IMR-90 (cell line): ENCODE results near the gene TIE1. TPM values are rescaled to one million over a fixed set of nuclear protein-coding genes. Genes with fewer than 3 reads are reported as not detected.

ENCODE experiments used
- ATAC-seq: fragments of 200-7000 bp; cut with Tn5 transposase; 2 replicates; pipeline ENCODE4 v1.9.1; 2020; ENCODE audit warnings: low read depth, mild to moderate bottlenecking, moderate library complexity
- BruUV-seq: library from RNA; stranded (reverse); fragments of 400-500 nt; replicated peaks from 2 replicates; lab custom pipeline; 2021; lab: Mats Ljungman, UMichigan
- CTCF ChIA-PET: fragments of 300-600 bp; formaldehyde crosslinking; extraction: SDS; loops from one replicate; lab custom pipeline; 2021; ENCODE audit warnings: antibody characterized with exemption; lab: Yijun Ruan, JAX
- POLR2A ChIA-PET: fragments of 300-600 bp; sonication (Branson Sonifier 250); formaldehyde crosslinking; loops from one replicate; lab custom pipeline; 2022; ENCODE audit warnings: antibody characterized with exemption; ENCODE audit not compliant: unreplicated experiment; lab: Charles Lee
- DNase-seq: peaks from one replicate; pipeline ENCODE4 v3.0.0; 2013
- H2AFZ ChIP-seq: replicated peaks from 2 replicates; pipeline ENCODE3; 2013; ENCODE audit warnings: low read length, mild to moderate bottlenecking; ENCODE audit not compliant: poor library complexity
- H2AK5ac ChIP-seq: 2 replicates; pipeline ENCODE4 v1.6.1; 2013; ENCODE audit warnings: low read depth, low read length, inconsistent platforms
- H2AK9ac ChIP-seq: replicated peaks from 2 replicates; pipeline ENCODE3; 2013; ENCODE audit warnings: mild to moderate bottlenecking, low read depth, low read length, moderate library complexity; ENCODE audit not compliant: poor library complexity
- H2BK120ac ChIP-seq: 2 replicates; pipeline ENCODE4 v1.6.1; 2013; ENCODE audit warnings: low read depth, low read length, inconsistent platforms
- H2BK15ac ChIP-seq: 3 replicates; pipeline ENCODE4 v1.6.1; 2013; ENCODE audit warnings: low read depth, low read length, inconsistent platforms
- H2BK20ac ChIP-seq: 2 replicates; pipeline ENCODE4 v1.6.1; 2013; ENCODE audit warnings: low read depth, mild to moderate bottlenecking, inconsistent platforms, low read length, moderate library complexity
- H2BK5ac ChIP-seq: 2 replicates; pipeline ENCODE4 v1.6.1; 2013; ENCODE audit warnings: mild to moderate bottlenecking, low read depth, low read length, inconsistent platforms; ENCODE audit not compliant: poor library complexity, severe bottlenecking
- H3K14ac ChIP-seq: replicated peaks from 2 replicates; pipeline ENCODE4 v1.6.1; 2013; ENCODE audit warnings: low read depth, low read length, inconsistent platforms
- H3K18ac ChIP-seq: 2 replicates; pipeline ENCODE4 v1.6.1; 2013; ENCODE audit warnings: low read depth, low read length, control low read depth
- H3K23ac ChIP-seq: 2 replicates; pipeline ENCODE4 v1.6.1; 2013; ENCODE audit warnings: low read depth, low read length, inconsistent platforms
- H3K27ac ChIP-seq: 2 replicates; pipeline ENCODE4 v1.5.1; 2013; ENCODE audit warnings: mild to moderate bottlenecking, control low read depth, low read length; ENCODE audit not compliant: insufficient read depth
- H3K27me3 ChIP-seq: 2 replicates; pipeline ENCODE4 v1.6.1; 2013; ENCODE audit warnings: low read length; ENCODE audit not compliant: control insufficient read depth, insufficient read depth
- H3K36me3 ChIP-seq: 2 replicates; pipeline ENCODE4 v1.6.1; 2013; ENCODE audit warnings: low read length, mixed read lengths; ENCODE audit not compliant: control insufficient read depth, insufficient read depth
- H3K4ac ChIP-seq: 2 replicates; pipeline ENCODE4 v1.6.1; 2013; ENCODE audit warnings: low read depth, low read length, inconsistent platforms
- H3K4me1 ChIP-seq: 2 replicates; pipeline ENCODE4 v1.6.1; 2013; ENCODE audit warnings: low read length, mixed read lengths; ENCODE audit not compliant: control insufficient read depth, insufficient read depth
- H3K4me2 ChIP-seq: 2 replicates; pipeline ENCODE4 v1.6.1; 2013; ENCODE audit warnings: low read depth, mild to moderate bottlenecking, control low read depth, low read length, moderate library complexity
- H3K4me3 ChIP-seq: 2 replicates; pipeline ENCODE4 v1.5.1; 2013; ENCODE audit warnings: low read depth, mild to moderate bottlenecking, control low read depth, low read length, moderate library complexity; ENCODE audit not compliant: insufficient read depth
- H3K56ac ChIP-seq: 2 replicates; pipeline ENCODE4 v1.6.1; 2013; ENCODE audit warnings: low read length, inconsistent platforms; ENCODE audit not compliant: insufficient read depth; ENCODE audit errors: extremely low read depth
- H3K79me1 ChIP-seq, 2 experiments: 2 replicates each; pipeline ENCODE4 v1.6.1; 2013; ENCODE audit warnings: low read length in 2 of 2, inconsistent platforms in 1 of 2, low read depth in 1 of 2
- H3K9ac ChIP-seq: 2 replicates; pipeline ENCODE4 v1.6.1; 2013; ENCODE audit warnings: low read depth, low read length, control low read depth
- H3K9me1 ChIP-seq: 2 replicates; pipeline ENCODE4 v1.6.1; 2013; ENCODE audit warnings: low read length, inconsistent platforms; ENCODE audit not compliant: insufficient read depth
- H3K9me3 ChIP-seq: 2 replicates; pipeline ENCODE4 v1.6.1; 2013; ENCODE audit warnings: low read length; ENCODE audit not compliant: control insufficient read depth, insufficient read depth
- H4K20me1 ChIP-seq: 2 replicates; pipeline ENCODE4 v1.6.1; 2013; ENCODE audit warnings: low read length, inconsistent platforms; ENCODE audit not compliant: insufficient read depth
- H4K5ac ChIP-seq: 2 replicates; pipeline ENCODE4 v1.6.1; 2013; ENCODE audit warnings: mild to moderate bottlenecking, low read depth, low read length, control low read depth
- H4K8ac ChIP-seq, 2 experiments: 2 replicates each; pipeline ENCODE4 v1.6.1; 2013; ENCODE audit warnings: low read depth in 2 of 2, low read length in 2 of 2, control low read depth in 1 of 2, inconsistent platforms in 1 of 2
- H4K91ac ChIP-seq: 2 replicates; pipeline ENCODE4 v1.6.1; 2013; ENCODE audit warnings: low read depth, low read length, inconsistent platforms; ENCODE audit not compliant: insufficient read depth
- CEBPB ChIP-seq: IDR thresholded peaks from 2 replicates; pipeline ENCODE4 v1.6.1; 2012; ENCODE audit warnings: low read depth, low read length, improper control_type of control experiment
- CHD1 ChIP-seq: IDR thresholded peaks from 2 replicates; pipeline ENCODE4 v1.6.1; 2012; ENCODE audit warnings: low read depth, low read length, improper control_type of control experiment
- CTCF ChIP-seq: conservative IDR thresholded peaks from 2 replicates; pipeline ENCODE4 v1.5.1; 2012; ENCODE audit warnings: mild to moderate bottlenecking, low read depth, low read length, improper control_type of control experiment
- MAFK ChIP-seq: IDR thresholded peaks from 2 replicates; pipeline ENCODE4 v1.6.1; 2012; ENCODE audit warnings: low read depth, low read length, improper control_type of control experiment
- MAZ ChIP-seq: IDR thresholded peaks from 2 replicates; pipeline ENCODE4 v1.6.1; 2012; ENCODE audit warnings: low read depth, mild to moderate bottlenecking, low read length, improper control_type of control experiment, moderate library complexity, borderline replicate concordance
- NFE2L2 ChIP-seq: fragments of 150-350 bp; IDR thresholded peaks from 2 replicates; pipeline ENCODE4 v1.6.1; 2016; ENCODE audit warnings: low read depth, mild to moderate bottlenecking, low read length
- RCOR1 ChIP-seq: IDR thresholded peaks from 2 replicates; pipeline ENCODE4 v1.6.1; 2012; ENCODE audit warnings: mild to moderate bottlenecking, low read length, improper control_type of control experiment; ENCODE audit not compliant: insufficient replicate concordance
- RFX5 ChIP-seq: IDR thresholded peaks from 2 replicates; pipeline ENCODE4 v1.8.0; 2012; ENCODE audit warnings: low read depth, mild to moderate bottlenecking, low read length, moderate library complexity
- WGBS, 2 experiments: methylation state at CpG; one replicate each; pipeline versions ENCODE4 v1.1.5 to v1.1.7; 2013; ENCODE audit warnings: missing lambda C conversion rate in 2 of 2; ENCODE audit not compliant: insufficient read length in 1 of 2; ENCODE audit errors: extremely low coverage in 2 of 2; 5-methylcytosine and 5-hydroxymethylcytosine counted together
- dilution Hi-C: fragments of 300-500 bp; cut with HindIII; formaldehyde crosslinking; loops from one replicate; pipeline ENCODE4 v1.14.3; 2018; ENCODE audit warnings: low sequenced_read_pairs; ENCODE audit not compliant: unreplicated experiment
- in situ Hi-C: fragments of 300-500 bp; cut with MboI; formaldehyde crosslinking; loops from 3 replicates; pipeline ENCODE4 v1.14.3; 2019; ENCODE audit warnings: low sequenced_read_pairs, inconsistent platforms, mixed read lengths
- intact Hi-C: fragments of 100-400 bp; cut with micrococcal nuclease; formaldehyde crosslinking; loops from 2 replicates; pipeline ENCODE4 v1.10.0; 2022
- polyA plus RNA-seq, 3 experiments: library from polyadenylated mRNA; depleted of rRNA; stranded (reverse); fragments of >200 nt; gene quantifications; 2 replicates each; pipeline ENCODE4 v1.2.3, GENCODE V29; 2012; ENCODE audit warnings: low replicate concordance in 1 of 3
- total RNA-seq: library from RNA; depleted of rRNA; stranded (reverse); fragments of >200 nt; gene quantifications from 2 replicates; pipeline ENCODE4 v1.2.3, GENCODE V29; 2012
- TF ChIP-seq, protein P1 (sequence below): fragments of 150-350 bp; IDR thresholded peaks from 2 replicates; pipeline ENCODE4 v1.6.1; 2016; ENCODE audit warnings: low read depth, mild to moderate bottlenecking, low read length, moderate library complexity, borderline replicate concordance

The TIE1 gene
- total and polyA plus RNA-seq, 2 of the 4 experiments (the other 2 are of a cell fraction), result 2.3 to 7.5 TPM

- Histone ChIP-seq H4K5ac (no peak overlapping the region), H2BK5ac (no peak overlapping the region), H3K9me3 (no peaks in the 10 kb centered on the region), H3K79me1 (no peaks in the 10 kb centered on the region), H3K4ac (no peak overlapping the region), H3K56ac (no peak overlapping the region), H3K14ac (no peak overlapping the region), H2BK15ac (no peak overlapping the region), H3K4me2 (no peak overlapping the region), H4K91ac (no peak overlapping the region), H3K4me1 (peaks cover 6% of the 10 kb centered on the region), H3K27ac (no peak overlapping the region), H2BK120ac (no peak overlapping the region), H3K27me3 (no peaks in the 10 kb centered on the region), H2BK20ac (no peak overlapping the region), H2AFZ (no peak overlapping the region), H3K36me3 (no peaks in the 10 kb centered on the region), H3K23ac (no peak overlapping the region), H2AK5ac (no peak overlapping the region), H3K9me1 (peaks cover 3% of the 10 kb centered on the region; the same call in 1 of the 2 replicates), H3K18ac (no peak overlapping the region), H3K9ac (no peak overlapping the region), H4K20me1 (no peaks in the 10 kb centered on the region), H3K4me3 (no peak overlapping the region), H2AK9ac (no peak overlapping the region), H4K8ac (no peak overlapping the region)
- no peak for ATAC-seq
- no CpG with 5 or more reads among the region's 3 CpGs for WGBS, 2 experiments
- in situ Hi-C loops, result no loop called here
- ChIA-PET POLR2A (no interaction called here), CTCF (no interaction called here)
- intact Hi-C loops, result no loop called here
- TF ChIP-seq CHD1 (no peak), CTCF (no peak), MAFK (no peak), NFE2L2 (no peak), RFX5 (no peak), CEBPB (no peak), RCOR1 (no peak), MAZ (no peak)
- TF ChIP-seq, protein P1, sequence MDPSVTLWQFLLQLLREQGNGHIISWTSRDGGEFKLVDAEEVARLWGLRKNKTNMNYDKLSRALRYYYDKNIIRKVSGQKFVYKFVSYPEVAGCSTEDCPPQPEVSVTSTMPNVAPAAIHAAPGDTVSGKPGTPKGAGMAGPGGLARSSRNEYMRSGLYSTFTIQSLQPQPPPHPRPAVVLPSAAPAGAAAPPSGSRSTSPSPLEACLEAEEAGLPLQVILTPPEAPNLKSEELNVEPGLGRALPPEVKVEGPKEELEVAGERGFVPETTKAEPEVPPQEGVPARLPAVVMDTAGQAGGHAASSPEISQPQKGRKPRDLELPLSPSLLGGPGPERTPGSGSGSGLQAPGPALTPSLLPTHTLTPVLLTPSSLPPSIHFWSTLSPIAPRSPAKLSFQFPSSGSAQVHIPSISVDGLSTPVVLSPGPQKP, result no peak
- dilution Hi-C loops, result no loop called here
- no peak for DNase-seq
- no TSS peak for BruUV-seq
These were observed 19.0 kb downstream of the TIE1 start for GRCh38 chr1:43319766-43320165.
